DND-41 (cell line): ENCODE data around the gene BASP1.

Source experiments
- ATAC-seq: fragments of 200-7000 bp; cut with Tn5 transposase; 3 replicates; pipeline ENCODE4 v1.9.1; 2021; ENCODE audit warnings: low read depth; ENCODE audit not compliant: insufficient read depth
- DNase-seq: peaks from one replicate; pipeline ENCODE4 v3.0.0-alpha.2; 2020
- H2AFZ ChIP-seq: 2 replicates; pipeline ENCODE4 v1.6.0; 2012; ENCODE audit warnings: low read depth, low read length
- H3K27ac ChIP-seq: 2 replicates; pipeline ENCODE4 v1.5.1; 2012; ENCODE audit warnings: low read length, inconsistent platforms
- H3K27me3 ChIP-seq: fragments of 200-600 bp; sonication (generic); 2 replicates; pipeline ENCODE4 v1.6.0; 2012; ENCODE audit warnings: low read length, mild to moderate bottlenecking, inconsistent platforms; ENCODE audit not compliant: insufficient read depth, poor library complexity
- H3K36me3 ChIP-seq: 2 replicates; pipeline ENCODE4 v1.5.1; 2012; ENCODE audit warnings: low read length, inconsistent platforms; ENCODE audit not compliant: insufficient read depth
- H3K4me1 ChIP-seq: 2 replicates; pipeline ENCODE4 v1.5.1; 2012; ENCODE audit warnings: mild to moderate bottlenecking, low read length; ENCODE audit not compliant: insufficient read depth
- H3K4me2 ChIP-seq: 2 replicates; pipeline ENCODE4 v1.6.0; 2012; ENCODE audit warnings: mild to moderate bottlenecking, moderate library complexity, low read length, inconsistent platforms; ENCODE audit not compliant: insufficient read depth
- H3K4me3 ChIP-seq, 2 experiments: fragments of 200-600 bp in 1 of 2; shearing (Covaris generic) in 1 of 2; 2 replicates each; pipeline ENCODE4 v1.5.1; 2012 to 2016; ENCODE audit warnings: inconsistent platforms in 2 of 2, low read length in 2 of 2, mild to moderate bottlenecking in 2 of 2, low read depth in 1 of 2, moderate library complexity in 1 of 2
- H3K79me2 ChIP-seq: 2 replicates; pipeline ENCODE4 v1.6.0; 2012; ENCODE audit warnings: low read length, inconsistent platforms; ENCODE audit not compliant: insufficient read depth
- H3K9ac ChIP-seq: 2 replicates; pipeline ENCODE4 v1.6.0; 2012; ENCODE audit warnings: low read depth, mild to moderate bottlenecking, inconsistent platforms, low read length, moderate library complexity
- H3K9me3 ChIP-seq: 2 replicates; pipeline ENCODE4 v1.5.1; 2012; ENCODE audit warnings: low read length, moderate library complexity, mild to moderate bottlenecking, inconsistent platforms; ENCODE audit not compliant: insufficient read depth, severe bottlenecking
- H4K20me1 ChIP-seq: 2 replicates; pipeline ENCODE4 v1.6.0; 2012; ENCODE audit warnings: low read length; ENCODE audit not compliant: insufficient read depth
- EZH2 ChIP-seq: IDR thresholded peaks from 3 replicates; pipeline ENCODE4 v1.6.1; 2012; ENCODE audit warnings: borderline replicate concordance, low read depth, mild to moderate bottlenecking, moderate library complexity, low read length, inconsistent platforms; ENCODE audit not compliant: severe bottlenecking
- TF ChIP-seq, protein P1 (sequence below): IDR thresholded peaks from 2 replicates; pipeline ENCODE4 v1.5.1; 2012; ENCODE audit warnings: borderline replicate concordance, low read length, moderate library complexity, mild to moderate bottlenecking; ENCODE audit not compliant: poor library complexity, severe bottlenecking; ENCODE audit errors: extremely low read depth

BASP1 gene

DNA sequence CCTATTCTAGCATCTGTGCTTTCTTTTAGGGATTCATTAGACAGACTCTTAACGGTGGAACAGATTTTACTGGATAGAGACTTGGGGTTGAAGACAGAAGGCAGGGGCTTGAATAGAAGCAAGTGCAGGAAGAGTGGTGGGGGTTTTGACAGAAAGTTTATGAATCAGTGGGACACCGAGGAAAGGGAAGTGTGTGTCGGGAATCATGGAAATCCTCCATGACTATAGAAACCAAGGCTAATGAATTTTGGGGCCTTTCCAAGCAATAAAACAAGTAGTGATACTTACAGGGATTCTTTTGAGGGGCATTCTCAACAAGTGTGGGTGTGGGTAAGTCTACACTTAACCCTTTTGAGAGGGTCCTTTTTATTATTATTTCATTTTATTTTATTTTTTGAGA lies 12.8 kb downstream of the BASP1 start:
- H3K9me3 ChIP-seq = no peaks in the 10 kb centered on the region
- no peaks in the 10 kb centered on the region for H3K27me3 ChIP-seq
- no peak overlapping the region for H2AFZ ChIP-seq
- no peaks in the 10 kb centered on the region for H3K79me2 ChIP-seq
- H3K4me3 ChIP-seq = no peak overlapping the region
- H3K4me2 ChIP-seq = no peak overlapping the region
- TF ChIP-seq, protein P1, sequence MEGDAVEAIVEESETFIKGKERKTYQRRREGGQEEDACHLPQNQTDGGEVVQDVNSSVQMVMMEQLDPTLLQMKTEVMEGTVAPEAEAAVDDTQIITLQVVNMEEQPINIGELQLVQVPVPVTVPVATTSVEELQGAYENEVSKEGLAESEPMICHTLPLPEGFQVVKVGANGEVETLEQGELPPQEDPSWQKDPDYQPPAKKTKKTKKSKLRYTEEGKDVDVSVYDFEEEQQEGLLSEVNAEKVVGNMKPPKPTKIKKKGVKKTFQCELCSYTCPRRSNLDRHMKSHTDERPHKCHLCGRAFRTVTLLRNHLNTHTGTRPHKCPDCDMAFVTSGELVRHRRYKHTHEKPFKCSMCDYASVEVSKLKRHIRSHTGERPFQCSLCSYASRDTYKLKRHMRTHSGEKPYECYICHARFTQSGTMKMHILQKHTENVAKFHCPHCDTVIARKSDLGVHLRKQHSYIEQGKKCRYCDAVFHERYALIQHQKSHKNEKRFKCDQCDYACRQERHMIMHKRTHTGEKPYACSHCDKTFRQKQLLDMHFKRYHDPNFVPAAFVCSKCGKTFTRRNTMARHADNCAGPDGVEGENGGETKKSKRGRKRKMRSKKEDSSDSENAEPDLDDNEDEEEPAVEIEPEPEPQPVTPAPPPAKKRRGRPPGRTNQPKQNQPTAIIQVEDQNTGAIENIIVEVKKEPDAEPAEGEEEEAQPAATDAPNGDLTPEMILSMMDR = no peak
- no peak for TF ChIP-seq EZH2
- H3K27ac ChIP-seq = no peak overlapping the region
- DNase-seq (no peak), ATAC-seq (no peak)
- no peaks in the 10 kb centered on the region for H3K36me3 ChIP-seq
- H3K9ac ChIP-seq = no peak overlapping the region
- no peaks in the 10 kb centered on the region for H4K20me1 ChIP-seq
- no peaks in the 10 kb centered on the region for H3K4me1 ChIP-seq

DNA sequence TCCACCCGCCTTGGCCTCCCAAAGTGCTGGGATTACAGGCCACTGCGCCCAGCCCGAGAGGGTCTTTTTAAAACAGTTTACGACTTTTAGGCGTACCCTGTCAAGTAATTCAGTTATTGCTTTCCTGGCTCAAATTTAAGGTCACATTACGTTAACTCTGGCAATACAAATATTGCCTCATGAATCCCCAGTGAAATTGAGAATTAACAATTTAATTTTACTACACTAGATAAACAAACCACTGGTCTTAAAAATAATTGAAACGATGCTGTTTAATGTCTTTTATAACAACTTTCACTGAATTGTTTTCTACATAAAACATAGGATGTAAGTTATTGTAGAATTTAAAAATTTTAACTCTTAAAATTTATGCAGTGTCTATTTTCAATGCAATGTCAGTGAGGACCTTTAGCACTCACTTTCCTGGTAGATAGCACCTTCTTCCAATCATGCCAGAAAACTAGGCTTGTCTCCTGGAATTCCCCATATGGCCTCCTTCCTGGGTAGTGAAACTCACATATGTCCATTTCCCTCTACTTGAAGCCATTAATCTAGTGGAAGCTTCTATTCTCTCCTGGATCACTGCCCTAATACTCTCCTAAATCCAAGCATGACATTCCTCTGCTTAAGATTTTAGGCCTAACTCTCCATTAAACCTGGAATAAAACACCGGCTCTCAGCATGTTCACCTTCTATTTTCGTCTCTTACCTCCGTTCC lies 13.5 kb downstream of the BASP1 start:
- no peak for TF ChIP-seq EZH2
- TF ChIP-seq, protein P1 = no peak
- Histone ChIP-seq H3K4me1 (no peaks in the 10 kb centered on the region), H3K36me3 (no peaks in the 10 kb centered on the region)

DNA sequence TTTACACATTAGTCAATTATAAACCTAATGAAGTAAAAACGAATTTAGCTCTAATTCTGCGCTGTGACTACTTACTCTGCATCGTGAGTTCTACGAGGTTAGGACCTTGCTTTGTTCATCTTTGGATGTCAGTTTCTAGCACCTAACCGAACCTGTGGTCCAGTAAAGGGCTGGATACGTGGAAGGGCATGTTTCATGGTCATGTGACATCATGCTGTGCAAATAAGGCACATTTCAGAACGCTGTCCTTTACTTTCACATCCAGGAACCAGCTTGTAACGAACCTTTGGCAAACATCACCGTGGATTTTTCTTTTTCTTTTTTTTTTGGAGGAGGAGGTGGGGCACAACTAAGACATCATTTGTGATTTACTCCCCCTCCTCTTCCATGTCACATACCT lies 15.0 kb downstream of the BASP1 start:
- Histone ChIP-seq H3K27me3 (no peaks in the 10 kb centered on the region), H3K79me2 (no peaks in the 10 kb centered on the region)

More for the DNA sequence above, 13.5 kb downstream of the BASP1 start:
- H3K9ac ChIP-seq = no peak overlapping the region
- ATAC-seq = no peak
- H3K79me2 ChIP-seq = no peaks in the 10 kb centered on the region
- H2AFZ ChIP-seq = no peak overlapping the region
- H3K4me2 ChIP-seq = no peak overlapping the region
- DNase-seq = no peak
- H3K4me3 ChIP-seq = no peak overlapping the region
- no peak overlapping the region for H3K27ac ChIP-seq
- no peaks in the 10 kb centered on the region for H3K27me3 ChIP-seq
- H4K20me1 ChIP-seq = no peaks in the 10 kb centered on the region
- H3K9me3 ChIP-seq = no peaks in the 10 kb centered on the region

More for the DNA sequence above, 15.0 kb downstream of the BASP1 start:
- H3K4me3 ChIP-seq = no peak overlapping the region
- TF ChIP-seq, protein P1 = no peak
- no peak for TF ChIP-seq EZH2
- H3K27ac ChIP-seq = no peak overlapping the region
- H3K9ac ChIP-seq = no peak overlapping the region
- H3K9me3 ChIP-seq = no peaks in the 10 kb centered on the region
- no peaks in the 10 kb centered on the region for H4K20me1 ChIP-seq
- H3K4me2 ChIP-seq = no peak overlapping the region
- no peaks in the 10 kb centered on the region for H3K36me3 ChIP-seq
- DNase-seq (no peak), ATAC-seq (no peak)
- no peaks in the 10 kb centered on the region for H3K4me1 ChIP-seq
- H2AFZ ChIP-seq = no peak overlapping the region
